Measurements from ENCODE around the gene DHRS2. TPM values are rescaled to one million over a fixed set of nuclear protein-coding genes. Genes with fewer than 3 reads are reported as not detected.

Gene DHRS2
- total and polyA plus RNA-seq, 2 of the 13 experiments (the other 11 are each of a cell fraction or from before 2014, with no cell fraction given) = 1,621 to 3,021 TPM

DNA sequence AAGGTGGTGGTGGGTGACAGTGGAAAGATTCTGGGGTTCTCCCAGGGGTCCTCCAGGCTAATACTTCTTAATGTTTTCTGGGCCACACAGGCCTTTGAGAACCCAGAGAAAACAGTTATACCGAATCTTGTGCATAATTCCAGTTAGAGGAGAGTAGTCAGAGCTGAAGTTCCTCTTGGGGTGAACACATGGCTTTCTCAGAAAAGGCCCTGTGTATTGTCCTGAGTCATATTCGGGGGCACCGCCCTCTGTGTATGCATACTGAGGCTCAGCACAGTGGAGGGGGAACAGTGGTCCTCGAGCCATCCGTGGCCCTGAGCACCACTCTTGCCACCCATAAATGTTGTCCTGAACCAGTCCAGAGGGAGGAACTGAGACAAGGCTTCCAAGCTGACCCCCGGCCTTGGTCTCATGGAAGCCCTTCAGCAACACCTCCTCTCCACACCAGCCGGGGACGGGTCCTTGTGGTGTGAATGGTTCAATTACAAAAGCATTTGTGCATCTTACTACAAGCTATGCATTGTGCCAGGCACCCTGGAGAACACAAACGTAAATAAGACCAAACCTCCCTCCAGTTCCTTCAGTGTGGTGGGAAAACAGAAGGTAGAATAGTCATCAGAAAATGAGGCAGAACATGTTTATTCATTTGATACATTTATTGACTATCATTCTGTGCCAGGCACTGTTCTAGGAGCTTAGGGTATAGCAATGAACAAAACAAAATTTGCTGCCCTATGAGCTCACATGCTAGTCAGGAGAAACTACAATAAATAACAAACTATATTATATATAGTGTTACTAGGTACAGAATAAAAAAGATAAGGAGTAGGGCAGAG is 9.9 kb downstream of the DHRS2 start (continued):
- TF ChIP-seq, protein P1, sequence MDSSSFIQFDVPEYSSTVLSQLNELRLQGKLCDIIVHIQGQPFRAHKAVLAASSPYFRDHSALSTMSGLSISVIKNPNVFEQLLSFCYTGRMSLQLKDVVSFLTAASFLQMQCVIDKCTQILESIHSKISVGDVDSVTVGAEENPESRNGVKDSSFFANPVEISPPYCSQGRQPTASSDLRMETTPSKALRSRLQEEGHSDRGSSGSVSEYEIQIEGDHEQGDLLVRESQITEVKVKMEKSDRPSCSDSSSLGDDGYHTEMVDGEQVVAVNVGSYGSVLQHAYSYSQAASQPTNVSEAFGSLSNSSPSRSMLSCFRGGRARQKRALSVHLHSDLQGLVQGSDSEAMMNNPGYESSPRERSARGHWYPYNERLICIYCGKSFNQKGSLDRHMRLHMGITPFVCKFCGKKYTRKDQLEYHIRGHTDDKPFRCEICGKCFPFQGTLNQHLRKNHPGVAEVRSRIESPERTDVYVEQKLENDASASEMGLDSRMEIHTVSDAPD (CRISPR knock-in tag; IDR thresholded peaks at IDR 0.05) = no peak
- TF ChIP-seq ZNF619 (CRISPR knock-in tag; IDR thresholded peaks at IDR 0.05) (no peak), POGZ (CRISPR knock-in tag; IDR thresholded peaks at IDR 0.05) (no peak), MXD1 (CRISPR knock-in tag; IDR thresholded peaks at IDR 0.05) (no peak), ZNF143 (CRISPR knock-in tag; IDR thresholded peaks at IDR 0.05) (no peak), ZNF746 (CRISPR knock-in tag; IDR thresholded peaks at IDR 0.05) (no peak), HNF4G (IDR thresholded peaks at IDR 0.05; ENCODE audit: borderline replicate concordance, low read depth, low read length) (no peak), HNF4G (CRISPR knock-in tag; IDR thresholded peaks at IDR 0.05; ENCODE audit: borderline replicate concordance, low read depth) (no peak; the same call in 1 of the 2 replicates), ZNF883 (CRISPR knock-in tag; IDR thresholded peaks at IDR 0.05; ENCODE audit: not compliant biosample characterization) (no peak), HNRNPLL (IDR thresholded peaks at IDR 0.05; ENCODE audit: low read depth, low read length, poor library complexity, severe bottlenecking) (no peak), RFXANK (CRISPR knock-in tag; IDR thresholded peaks at IDR 0.05) (no peak), ZBTB7A (CRISPR knock-in tag; IDR thresholded peaks at IDR 0.05) (no peak; the same call in 1 of the 2 replicates), CBX5 (CRISPR knock-in tag; IDR thresholded peaks at IDR 0.05; ENCODE audit: borderline replicate concordance) (peak; percentile 72; the same call in 1 of the 2 replicates), ZSCAN30 (CRISPR knock-in tag; IDR thresholded peaks at IDR 0.05) (no peak), HDAC1 (CRISPR knock-in tag; IDR thresholded peaks at IDR 0.05) (no peak), PTBP1 (IDR thresholded peaks at IDR 0.05; ENCODE audit: low read depth, low read length, poor library complexity, severe bottlenecking) (no peak), ZBTB38 (CRISPR knock-in tag; IDR thresholded peaks at IDR 0.05) (no peak)
- TF ChIP-seq, protein P2, sequence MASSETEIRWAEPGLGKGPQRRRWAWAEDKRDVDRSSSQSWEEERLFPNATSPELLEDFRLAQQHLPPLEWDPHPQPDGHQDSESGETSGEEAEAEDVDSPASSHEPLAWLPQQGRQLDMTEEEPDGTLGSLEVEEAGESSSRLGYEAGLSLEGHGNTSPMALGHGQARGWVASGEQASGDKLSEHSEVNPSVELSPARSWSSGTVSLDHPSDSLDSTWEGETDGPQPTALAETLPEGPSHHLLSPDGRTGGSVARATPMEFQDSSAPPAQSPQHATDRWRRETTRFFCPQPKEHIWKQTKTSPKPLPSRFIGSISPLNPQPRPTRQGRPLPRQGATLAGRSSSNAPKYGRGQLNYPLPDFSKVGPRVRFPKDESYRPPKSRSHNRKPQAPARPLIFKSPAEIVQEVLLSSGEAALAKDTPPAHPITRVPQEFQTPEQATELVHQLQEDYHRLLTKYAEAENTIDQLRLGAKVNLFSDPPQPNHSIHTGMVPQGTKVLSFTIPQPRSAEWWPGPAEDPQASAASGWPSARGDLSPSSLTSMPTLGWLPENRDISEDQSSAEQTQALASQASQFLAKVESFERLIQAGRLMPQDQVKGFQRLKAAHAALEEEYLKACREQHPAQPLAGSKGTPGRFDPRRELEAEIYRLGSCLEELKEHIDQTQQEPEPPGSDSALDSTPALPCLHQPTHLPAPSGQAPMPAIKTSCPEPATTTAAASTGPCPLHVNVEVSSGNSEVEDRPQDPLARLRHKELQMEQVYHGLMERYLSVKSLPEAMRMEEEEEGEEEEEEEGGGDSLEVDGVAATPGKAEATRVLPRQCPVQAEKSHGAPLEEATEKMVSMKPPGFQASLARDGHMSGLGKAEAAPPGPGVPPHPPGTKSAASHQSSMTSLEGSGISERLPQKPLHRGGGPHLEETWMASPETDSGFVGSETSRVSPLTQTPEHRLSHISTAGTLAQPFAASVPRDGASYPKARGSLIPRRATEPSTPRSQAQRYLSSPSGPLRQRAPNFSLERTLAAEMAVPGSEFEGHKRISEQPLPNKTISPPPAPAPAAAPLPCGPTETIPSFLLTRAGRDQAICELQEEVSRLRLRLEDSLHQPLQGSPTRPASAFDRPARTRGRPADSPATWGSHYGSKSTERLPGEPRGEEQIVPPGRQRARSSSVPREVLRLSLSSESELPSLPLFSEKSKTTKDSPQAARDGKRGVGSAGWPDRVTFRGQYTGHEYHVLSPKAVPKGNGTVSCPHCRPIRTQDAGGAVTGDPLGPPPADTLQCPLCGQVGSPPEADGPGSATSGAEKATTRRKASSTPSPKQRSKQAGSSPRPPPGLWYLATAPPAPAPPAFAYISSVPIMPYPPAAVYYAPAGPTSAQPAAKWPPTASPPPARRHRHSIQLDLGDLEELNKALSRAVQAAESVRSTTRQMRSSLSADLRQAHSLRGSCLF (CRISPR knock-in tag; IDR thresholded peaks at IDR 0.05; ENCODE audit: borderline replicate concordance) = no peak
- TF ChIP-seq, protein P3, sequence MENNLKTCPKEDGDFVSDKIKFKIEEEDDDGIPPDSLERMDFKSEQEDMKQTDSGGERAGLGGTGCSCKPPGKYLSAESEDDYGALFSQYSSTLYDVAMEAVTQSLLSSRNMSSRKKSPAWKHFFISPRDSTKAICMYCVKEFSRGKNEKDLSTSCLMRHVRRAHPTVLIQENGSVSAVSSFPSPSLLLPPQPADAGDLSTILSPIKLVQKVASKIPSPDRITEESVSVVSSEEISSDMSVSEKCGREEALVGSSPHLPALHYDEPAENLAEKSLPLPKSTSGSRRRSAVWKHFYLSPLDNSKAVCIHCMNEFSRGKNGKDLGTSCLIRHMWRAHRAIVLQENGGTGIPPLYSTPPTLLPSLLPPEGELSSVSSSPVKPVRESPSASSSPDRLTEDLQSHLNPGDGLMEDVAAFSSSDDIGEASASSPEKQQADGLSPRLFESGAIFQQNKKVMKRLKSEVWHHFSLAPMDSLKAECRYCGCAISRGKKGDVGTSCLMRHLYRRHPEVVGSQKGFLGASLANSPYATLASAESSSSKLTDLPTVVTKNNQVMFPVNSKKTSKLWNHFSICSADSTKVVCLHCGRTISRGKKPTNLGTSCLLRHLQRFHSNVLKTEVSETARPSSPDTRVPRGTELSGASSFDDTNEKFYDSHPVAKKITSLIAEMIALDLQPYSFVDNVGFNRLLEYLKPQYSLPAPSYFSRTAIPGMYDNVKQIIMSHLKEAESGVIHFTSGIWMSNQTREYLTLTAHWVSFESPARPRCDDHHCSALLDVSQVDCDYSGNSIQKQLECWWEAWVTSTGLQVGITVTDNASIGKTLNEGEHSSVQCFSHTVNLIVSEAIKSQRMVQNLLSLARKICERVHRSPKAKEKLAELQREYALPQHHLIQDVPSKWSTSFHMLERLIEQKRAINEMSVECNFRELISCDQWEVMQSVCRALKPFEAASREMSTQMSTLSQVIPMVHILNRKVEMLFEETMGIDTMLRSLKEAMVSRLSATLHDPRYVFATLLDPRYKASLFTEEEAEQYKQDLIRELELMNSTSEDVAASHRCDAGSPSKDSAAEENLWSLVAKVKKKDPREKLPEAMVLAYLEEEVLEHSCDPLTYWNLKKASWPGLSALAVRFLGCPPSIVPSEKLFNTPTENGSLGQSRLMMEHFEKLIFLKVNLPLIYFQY (CRISPR knock-in tag; IDR thresholded peaks at IDR 0.05; ENCODE audit: borderline replicate concordance) = no peak

Data from HepG2 (cell line).